GM12878 (cell line): ENCODE measurements around the gene SERINC5.

ENCODE experiments used
- IKZF2 ChIP-seq, 2 experiments: fragments of 450-650 bp; IDR thresholded peaks; 2 replicates each; pipeline ENCODE4 v1.6.1; 2017; ENCODE audit warnings: mild to moderate bottlenecking in 2 of 2, moderate library complexity in 2 of 2
- RELA ChIP-seq: fragments of 450-650 bp; IDR thresholded peaks from 2 replicates; pipeline ENCODE4 v1.8.0; 2014; ENCODE audit warnings: borderline replicate concordance; ENCODE audit not compliant: partially characterized antibody
- YY1 ChIP-seq: IDR thresholded peaks from 2 replicates; pipeline ENCODE4 v1.6.1; 2011; ENCODE audit warnings: low read depth, mild to moderate bottlenecking, low read length
- TF ChIP-seq, protein P1 (sequence below), 3 experiments: IDR thresholded peaks in 2 of 3; conservative IDR thresholded peaks in 1 of 3; 2 replicates each; pipeline ENCODE4 v1.5.1; 2011; ENCODE audit warnings: low read depth in 3 of 3, low read length in 3 of 3, mild to moderate bottlenecking in 3 of 3, control low read depth in 2 of 3, moderate library complexity in 2 of 3, inconsistent platforms in 1 of 3, mixed read lengths in 1 of 3; ENCODE audit not compliant: control insufficient read depth in 2 of 3, insufficient read depth in 1 of 3; ENCODE audit errors: extremely low read depth in 1 of 3

DNA sequence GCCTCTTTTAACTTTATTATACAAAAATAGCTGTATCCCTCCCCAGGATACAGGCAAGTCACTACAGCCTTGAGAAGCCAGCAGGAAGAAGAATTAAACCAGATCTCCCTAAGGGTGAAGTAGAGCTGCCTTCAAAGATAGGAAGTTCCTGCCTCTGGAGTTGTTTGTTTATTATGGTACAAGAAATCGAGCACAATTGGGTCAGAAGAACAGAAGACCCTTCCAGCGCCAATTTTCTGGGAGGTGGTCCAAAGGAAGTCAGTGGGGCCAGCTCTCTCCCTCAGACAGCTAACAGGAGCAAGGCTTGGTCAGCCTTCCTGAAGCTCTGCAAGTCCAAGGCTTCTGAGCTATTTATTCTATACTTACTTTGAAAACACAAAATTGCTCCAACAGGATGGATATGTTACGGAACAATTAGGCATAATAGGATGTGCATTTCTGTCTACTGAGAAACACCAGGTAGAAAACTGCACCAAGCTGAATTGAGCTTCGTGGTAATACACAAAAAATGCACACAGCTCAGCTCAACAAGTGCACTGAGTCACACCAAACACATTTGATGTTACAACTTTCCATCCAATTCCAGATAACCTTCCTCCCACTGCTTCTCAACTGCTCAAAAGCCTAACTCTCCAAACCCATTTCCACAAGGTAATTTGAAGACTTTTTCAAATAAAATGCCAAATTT is 16.0 kb downstream of the SERINC5 start:
- TF ChIP-seq IKZF2 (IDR thresholded peaks at IDR 0.05) (no peak), RELA (no peak), YY1 (no peak)
- TF ChIP-seq, protein P1, sequence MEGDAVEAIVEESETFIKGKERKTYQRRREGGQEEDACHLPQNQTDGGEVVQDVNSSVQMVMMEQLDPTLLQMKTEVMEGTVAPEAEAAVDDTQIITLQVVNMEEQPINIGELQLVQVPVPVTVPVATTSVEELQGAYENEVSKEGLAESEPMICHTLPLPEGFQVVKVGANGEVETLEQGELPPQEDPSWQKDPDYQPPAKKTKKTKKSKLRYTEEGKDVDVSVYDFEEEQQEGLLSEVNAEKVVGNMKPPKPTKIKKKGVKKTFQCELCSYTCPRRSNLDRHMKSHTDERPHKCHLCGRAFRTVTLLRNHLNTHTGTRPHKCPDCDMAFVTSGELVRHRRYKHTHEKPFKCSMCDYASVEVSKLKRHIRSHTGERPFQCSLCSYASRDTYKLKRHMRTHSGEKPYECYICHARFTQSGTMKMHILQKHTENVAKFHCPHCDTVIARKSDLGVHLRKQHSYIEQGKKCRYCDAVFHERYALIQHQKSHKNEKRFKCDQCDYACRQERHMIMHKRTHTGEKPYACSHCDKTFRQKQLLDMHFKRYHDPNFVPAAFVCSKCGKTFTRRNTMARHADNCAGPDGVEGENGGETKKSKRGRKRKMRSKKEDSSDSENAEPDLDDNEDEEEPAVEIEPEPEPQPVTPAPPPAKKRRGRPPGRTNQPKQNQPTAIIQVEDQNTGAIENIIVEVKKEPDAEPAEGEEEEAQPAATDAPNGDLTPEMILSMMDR (IDR thresholded peaks at IDR 0.05 in 2 of 3, conservative IDR thresholded peaks at IDR 0.05 in 1 of 3; ENCODE audit: control insufficient read depth in 2 of 3, extremely low read depth in 1 of 3, insufficient read depth in 1 of 3, low read depth in 3 of 3, low read length in 3 of 3): no peak
